Fibroblast of mammary gland (primary cell): ENCODE data around the gene SPCS2.
A peak's percentile ranks its signal among the peaks of the same experiment; 100 is the strongest.
"Not testable (repeated sequence)": the region's sequence is repeated elsewhere in the genome, so short reads cannot be mapped to it uniquely, and the experiment has no call there.

Experiments used
- DNase-seq: peaks from one replicate; pipeline ENCODE4 v3.0.0-alpha.2; 2010; ENCODE audit warnings: low read depth
- H3K4me3 ChIP-seq: 2 replicates; pipeline ENCODE4 v1.5.1; 2011; ENCODE audit warnings: low read depth, mild to moderate bottlenecking, low read length, moderate library complexity; ENCODE audit not compliant: control insufficient read depth
- CTCF ChIP-seq: conservative IDR thresholded peaks from 2 replicates; pipeline ENCODE4 v1.5.1; 2011; ENCODE audit warnings: low read depth, low read length, inconsistent platforms; ENCODE audit not compliant: control insufficient read depth, insufficient read depth

SPCS2 gene

GRCh38 chr11:74953451-74953850, 4.4 kb downstream of the SPCS2 start:
- TF ChIP-seq CTCF = no peak
- no peak overlapping the region for H3K4me3 ChIP-seq
- DNase-seq = no peak

DNA sequence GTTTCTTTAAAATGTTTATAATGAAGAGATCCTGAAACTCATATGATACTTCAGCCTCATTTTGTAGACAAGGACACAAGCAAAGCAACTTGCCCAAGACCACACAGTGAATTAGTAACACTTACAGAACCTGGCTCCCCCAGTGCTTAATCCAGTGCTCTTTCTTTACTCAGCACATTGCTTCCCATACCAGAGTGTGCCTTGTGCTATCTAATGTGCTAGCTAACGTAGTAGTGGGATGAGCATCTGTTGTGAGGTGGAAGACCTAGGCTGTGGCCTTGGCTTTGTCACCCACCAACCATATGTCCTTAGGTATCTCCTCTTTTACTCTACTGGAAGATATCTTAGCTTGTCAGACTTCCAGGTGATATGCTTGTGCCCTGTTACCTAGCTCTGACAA, 5.1 kb downstream of the SPCS2 start:
- no peak overlapping the region for H3K4me3 ChIP-seq
- no peak for TF ChIP-seq CTCF
- no peak for DNase-seq

DNA sequence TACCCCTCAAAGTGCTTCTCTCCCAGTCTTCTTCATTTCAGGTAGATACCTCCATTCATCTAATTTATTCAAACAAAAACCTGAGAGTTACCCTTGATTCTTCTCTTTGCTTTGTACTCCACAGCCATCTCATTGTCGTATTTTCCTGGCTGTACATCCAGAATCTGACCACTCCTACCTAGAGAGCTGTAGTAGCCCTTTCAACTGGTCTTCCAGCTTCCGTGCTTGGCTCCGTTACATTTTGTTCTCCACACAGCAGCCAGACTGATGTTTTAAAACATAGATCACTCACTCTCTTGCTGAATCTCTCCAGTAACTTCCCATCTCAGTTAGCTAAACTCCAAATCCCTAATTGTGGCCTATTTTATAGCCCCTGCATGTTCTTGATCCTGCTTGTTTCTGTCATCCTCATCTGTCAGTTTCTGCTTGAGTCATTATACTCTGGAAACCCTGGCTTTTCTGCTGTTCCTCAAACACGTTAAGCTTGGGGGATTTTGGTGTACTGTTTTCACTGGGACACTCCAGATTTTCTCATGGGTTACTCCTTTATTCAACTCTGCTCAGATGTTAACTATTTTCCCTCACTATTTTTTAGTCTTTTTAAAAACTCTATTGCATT, 7.4 kb downstream of the SPCS2 start:
- DNase-seq = peak; percentile 18
- no peak for TF ChIP-seq CTCF
- no peak overlapping the region for H3K4me3 ChIP-seq

- DNase-seq = no peak
- H3K4me3 ChIP-seq = no peak overlapping the region
- TF ChIP-seq CTCF = no peak
Measured at GRCh38 chr11:74957937-74958629, 9.0 kb downstream of the SPCS2 start.

DNA sequence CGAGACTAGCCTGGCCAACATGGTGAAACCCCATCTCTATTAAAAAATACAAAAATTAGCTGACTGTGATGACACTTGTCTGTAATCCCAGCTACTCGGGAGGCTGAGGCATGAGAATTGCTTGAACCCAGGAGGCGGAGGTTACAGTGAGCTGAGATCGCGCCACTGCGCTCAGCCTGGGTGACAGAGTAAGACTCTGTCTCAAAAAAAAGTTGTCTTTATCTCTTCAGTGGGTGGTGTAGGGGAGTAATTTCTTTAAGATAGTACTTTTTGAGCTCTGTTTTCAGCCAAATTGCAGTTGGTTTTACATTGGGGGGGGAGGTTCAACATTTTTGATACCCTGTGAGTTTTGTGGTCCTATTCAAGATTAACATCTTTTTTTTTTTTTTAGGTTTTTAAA, 11.1 kb downstream of the SPCS2 start:
- H3K4me3 ChIP-seq, DNase-seq: not testable (repeated sequence)

GRCh38 chr11:74966651-74967050, 17.6 kb downstream of the SPCS2 start:
- no peak overlapping the region for H3K4me3 ChIP-seq
- no peak for TF ChIP-seq CTCF
- DNase-seq = peak; percentile 49

- H3K4me3 ChIP-seq = no peak overlapping the region
- no peak for TF ChIP-seq CTCF
- DNase-seq = no peak
Measured at GRCh38 chr11:74970852-74971395, 21.9 kb downstream of the SPCS2 start.
